Hepatocyte (in vitro differentiated cells): ENCODE results near the gene ATXN1. TPM values are rescaled to one million over a fixed set of nuclear protein-coding genes. Genes with fewer than 3 reads are reported as not detected.
A peak's percentile ranks its signal among the peaks of the same experiment; 100 is the strongest.

ENCODE experiments used
- DNase-seq: peaks from one replicate; pipeline ENCODE4 v3.0.0-alpha.2; 2016; ENCODE audit warnings: low spot score
- H2AFZ ChIP-seq: fragments of 200-600 bp; sonication (generic); 2 replicates; pipeline ENCODE4 v1.6.0; 2016; ENCODE audit warnings: antibody characterized with exemption, mild to moderate bottlenecking
- H3K27ac ChIP-seq: fragments of 200-600 bp; sonication (generic); 2 replicates; pipeline ENCODE4 v1.5.1; 2016; ENCODE audit warnings: mild to moderate bottlenecking
- H3K27me3 ChIP-seq: fragments of 200-600 bp; sonication (generic); 2 replicates; pipeline ENCODE4 v1.6.1; 2016
- H3K36me3 ChIP-seq: fragments of 200-600 bp; sonication (generic); replicated peaks from 2 replicates; pipeline ENCODE4 v1.5.1; 2016; ENCODE audit warnings: low read depth; ENCODE audit not compliant: insufficient read depth
- H3K4me1 ChIP-seq: fragments of 200-600 bp; sonication (generic); 2 replicates; pipeline ENCODE4 v1.5.1; 2016; ENCODE audit warnings: mild to moderate bottlenecking, moderate library complexity; ENCODE audit not compliant: insufficient read depth
- H3K4me2 ChIP-seq: fragments of 200-600 bp; sonication (generic); 2 replicates; pipeline ENCODE4 v1.6.0; 2016
- H3K4me3 ChIP-seq: fragments of 200-600 bp; sonication (generic); 2 replicates; pipeline ENCODE4 v1.5.1; 2016; ENCODE audit warnings: mild to moderate bottlenecking
- H3K79me2 ChIP-seq: fragments of 200-600 bp; sonication (generic); 2 replicates; pipeline ENCODE4 v1.6.0; 2017; ENCODE audit warnings: mild to moderate bottlenecking
- H3K9me2 ChIP-seq: fragments of 200-600 bp; sonication (generic); replicated peaks from 2 replicates; pipeline ENCODE4 v1.6.0; 2017; ENCODE audit warnings: mild to moderate bottlenecking; ENCODE audit not compliant: insufficient read depth
- H3K9me3 ChIP-seq: fragments of 200-600 bp; sonication (generic); 2 replicates; pipeline ENCODE4 v1.5.1; 2016; ENCODE audit warnings: low read depth, mild to moderate bottlenecking
- H4K20me1 ChIP-seq: fragments of 200-600 bp; sonication (generic); 2 replicates; pipeline ENCODE4 v1.6.0; 2016; ENCODE audit warnings: mild to moderate bottlenecking; ENCODE audit not compliant: insufficient read depth, poor library complexity, severe bottlenecking
- CTCF ChIP-seq: fragments of 200-600 bp; sonication (generic); IDR thresholded peaks from 2 replicates; pipeline ENCODE4 v1.5.1; 2016; ENCODE audit warnings: antibody characterized with exemption, mild to moderate bottlenecking; ENCODE audit not compliant: poor library complexity
- EZH2 ChIP-seq: fragments of 200-600 bp; sonication (generic); IDR thresholded peaks from 2 replicates; pipeline ENCODE4 v1.6.1; 2016; ENCODE audit warnings: antibody characterized with exemption, mild to moderate bottlenecking, borderline replicate concordance
- EZH2phosphoT487 ChIP-seq: fragments of 200-600 bp; sonication (generic); IDR thresholded peaks from one replicate; pipeline ENCODE4 v1.6.1; 2018; ENCODE audit warnings: antibody characterized with exemption, mild to moderate bottlenecking, low read depth, moderate library complexity; ENCODE audit not compliant: unreplicated experiment, severe bottlenecking
- WGBS: methylation state at CpG from one replicate; pipeline ENCODE4 v1.1.6; 2016; ENCODE audit warnings: low lambda C conversion rate; ENCODE audit errors: missing lambda C conversion rate; 5-methylcytosine and 5-hydroxymethylcytosine counted together
- polyA plus RNA-seq: library from polyadenylated mRNA; unstranded; fragments of >200 nt; fragmentation: Nextera tagmentation; extraction: Ambion mirVana; gene quantifications from 2 replicates; pipeline ENCODE4 v1.2.1, GENCODE V29; 2016
- total RNA-seq: library from RNA; depleted of rRNA; stranded (reverse); fragments of >200 nt; gene quantifications from 2 replicates; pipeline ENCODE4 v1.2.3, GENCODE V29; 2014

The ATXN1 gene
- total and polyA plus RNA-seq, 2 experiments from 2014 or later: 14.7 to 32.6 TPM

GRCh38 chr6:16670617-16671051 is 90.6 kb downstream of the ATXN1 start:
- DNase-seq: no peak
- H3K9me2 ChIP-seq: no peaks in the 10 kb centered on the region
- H3K4me3 ChIP-seq: no peak overlapping the region
- 95% methylated on average over 2 of the region's 2 CpGs for WGBS
- no peak overlapping the region for H2AFZ ChIP-seq
- H3K27ac ChIP-seq: peak overlapping the region; percentile 13
- H4K20me1 ChIP-seq: no peaks in the 10 kb centered on the region
- H3K4me2 ChIP-seq: no peak overlapping the region
- no peak for TF ChIP-seq CTCF
- H3K36me3 ChIP-seq: no peaks in the 10 kb centered on the region
- H3K4me1 ChIP-seq: peaks cover 16% of the 10 kb centered on the region
- no peaks in the 10 kb centered on the region for H3K27me3 ChIP-seq
- H3K79me2 ChIP-seq: peaks cover 32% of the 10 kb centered on the region
- no peaks in the 10 kb centered on the region for H3K9me3 ChIP-seq

GRCh38 chr6:16670183-16670582 is 91.1 kb downstream of the ATXN1 start:
- Histone ChIP-seq H3K4me2 (no peak overlapping the region), H3K9me3 (no peaks in the 10 kb centered on the region), H4K20me1 (no peaks in the 10 kb centered on the region), H3K4me3 (no peak overlapping the region), H3K9me2 (no peaks in the 10 kb centered on the region), H3K79me2 (peaks cover 28% of the 10 kb centered on the region), H3K36me3 (no peaks in the 10 kb centered on the region), H3K27ac (peak overlapping the region; percentile 8), H3K27me3 (no peaks in the 10 kb centered on the region), H2AFZ (no peak overlapping the region), H3K4me1 (peaks cover 16% of the 10 kb centered on the region)
- WGBS: 75% methylated on average over 4 of the region's 4 CpGs
- DNase-seq: no peak
- TF ChIP-seq EZH2 (no peak), EZH2phosphoT487 (no peak), CTCF (no peak)

- no peak overlapping the region for H2AFZ ChIP-seq
- no peaks in the 10 kb centered on the region for H3K27me3 ChIP-seq
- H4K20me1 ChIP-seq: no peaks in the 10 kb centered on the region
- no peak overlapping the region for H3K4me3 ChIP-seq
- no peaks in the 10 kb centered on the region for H3K9me3 ChIP-seq
- peaks cover 27% of the 10 kb centered on the region for H3K79me2 ChIP-seq
- no peak overlapping the region for H3K4me2 ChIP-seq
- no peaks in the 10 kb centered on the region for H3K36me3 ChIP-seq
- WGBS: 75% methylated on average over 3 of the region's 3 CpGs
- DNase-seq: no peak
- no peak overlapping the region for H3K27ac ChIP-seq
- H3K4me1 ChIP-seq: peaks cover 10% of the 10 kb centered on the region
- no peaks in the 10 kb centered on the region for H3K9me2 ChIP-seq
- TF ChIP-seq CTCF: no peak
- TF ChIP-seq EZH2phosphoT487: no peak
- TF ChIP-seq EZH2: no peak
These were observed 92.0 kb downstream of the ATXN1 start for GRCh38 chr6:16669227-16669626.

- Histone ChIP-seq H3K27ac (no peak overlapping the region), H3K27me3 (no peaks in the 10 kb centered on the region), H3K4me1 (peaks cover 10% of the 10 kb centered on the region), H3K9me3 (no peaks in the 10 kb centered on the region), H3K4me3 (no peak overlapping the region), H3K4me2 (no peak overlapping the region), H3K9me2 (no peaks in the 10 kb centered on the region), H3K79me2 (peaks cover 18% of the 10 kb centered on the region), H4K20me1 (no peaks in the 10 kb centered on the region), H2AFZ (no peak overlapping the region), H3K36me3 (no peaks in the 10 kb centered on the region)
- 82% methylated on average over 4 of the region's 4 CpGs for WGBS
- DNase-seq: no peak
- TF ChIP-seq EZH2 (no peak), EZH2phosphoT487 (no peak), CTCF (no peak)
These were observed 93.8 kb downstream of the ATXN1 start for GRCh38 chr6:16667509-16667908.
